HepG2 (cell line): Measurements from ENCODE around the gene NUDT19. TPM values are rescaled to one million over a fixed set of nuclear protein-coding genes. Genes with fewer than 3 reads are reported as not detected.
"Not testable (repeated sequence)": the region's sequence is repeated elsewhere in the genome, so short reads cannot be mapped to it uniquely, and the experiment has no call there.

Experiments
- ATAC-seq: fragments of 200-7000 bp; cut with Tn5 transposase; 3 replicates; pipeline ENCODE4 v1.9.1; 2020; ENCODE audit warnings: mild to moderate bottlenecking, moderate library complexity
- BruUV-seq: library from RNA; stranded (reverse); fragments of 400-500 nt; replicated peaks from 2 replicates; lab custom pipeline; 2021; lab: Mats Ljungman, UMichigan
- CTCF ChIA-PET: fragments of 300-600 bp; formaldehyde crosslinking; extraction: SDS; loops from one replicate; lab custom pipeline; 2021; ENCODE audit warnings: low total read pairs, inconsistent platforms, low intra/inter-chr PET ratio; lab: Yijun Ruan, JAX
- POLR2A ChIA-PET: fragments of 350-600 bp; sonication (Branson Sonifier 250); formaldehyde crosslinking; loops from one replicate; lab custom pipeline; 2020; ENCODE audit warnings: antibody characterized with exemption, inconsistent platforms; lab: Yijun Ruan, JAX
- DNase-seq: peaks from one replicate; pipeline ENCODE4 v3.0.0-alpha.2; 2015; ENCODE audit warnings: low spot score
- FAIRE-seq: peaks from 3 replicates; lab custom pipeline; 2011; peaks lifted over from hg19 to GRCh38; lab: Jason Lieb, UNC
- H2AFZ ChIP-seq: one replicate; pipeline ENCODE4 v1.6.1; 2011; ENCODE audit warnings: low read length, inconsistent platforms
- H3K27ac ChIP-seq: fragments of 300-600 bp; 3 replicates; pipeline ENCODE4 v1.8.0; 2011; ENCODE audit warnings: mixed run types, mild to moderate bottlenecking, mixed read lengths, low read length, inconsistent platforms; ENCODE audit not compliant: insufficient read depth; ENCODE audit errors: extremely low read length
- H3K27me3 ChIP-seq, 2 experiments: fragments of 200-600 bp in 1 of 2; 2 replicates in 1 of 2; 3 replicates in 1 of 2; pipeline versions ENCODE4 v1.6.0 to v1.8.0; 2011; ENCODE audit warnings: low read length in 2 of 2, mild to moderate bottlenecking in 2 of 2, moderate library complexity in 2 of 2, inconsistent platforms in 1 of 2; ENCODE audit not compliant: insufficient read depth in 2 of 2, control insufficient read depth in 1 of 2
- H3K36me3 ChIP-seq, 2 experiments: fragments of 200-600 bp in 1 of 2; replicated peaks in 1 of 2; 2 replicates in 1 of 2; 3 replicates in 1 of 2; pipeline versions ENCODE4 v1.5.1 to v1.8.0; 2011; ENCODE audit warnings: low read length in 2 of 2, inconsistent platforms in 1 of 2; ENCODE audit not compliant: insufficient read depth in 2 of 2, control insufficient read depth in 1 of 2
- H3K4me1 ChIP-seq: 2 replicates; pipeline ENCODE4 v1.5.1; 2012; ENCODE audit warnings: low read length, inconsistent platforms; ENCODE audit not compliant: insufficient read depth
- H3K4me2 ChIP-seq: 2 replicates; pipeline ENCODE4 v1.6.0; 2011; ENCODE audit warnings: low read depth, low read length, inconsistent platforms
- H3K4me3 ChIP-seq, 3 experiments: fragments of 200-600 bp in 1 of 3; sonication (generic), shearing (Covaris generic) in 1 of 3; replicated peaks in 1 of 3; 2 replicates each; pipeline ENCODE4 v1.5.1; 2011 to 2016; ENCODE audit warnings: low read length in 3 of 3, inconsistent platforms in 2 of 3, low read depth in 2 of 3, mild to moderate bottlenecking in 2 of 3, control low read depth in 1 of 3, mixed read lengths in 1 of 3; ENCODE audit not compliant: insufficient read depth in 1 of 3
- H3K79me2 ChIP-seq: one replicate; pipeline ENCODE4 v1.6.1; 2011; ENCODE audit warnings: low read length, inconsistent platforms; ENCODE audit not compliant: insufficient read depth
- H3K9ac ChIP-seq: 2 replicates; pipeline ENCODE4 v1.6.0; 2011; ENCODE audit warnings: mild to moderate bottlenecking, low read depth, low read length, inconsistent platforms; ENCODE audit not compliant: insufficient read depth
- H3K9me3 ChIP-seq: 2 replicates; pipeline ENCODE4 v1.5.1; 2012; ENCODE audit warnings: mild to moderate bottlenecking, low read length
- H4K20me1 ChIP-seq: 2 replicates; pipeline ENCODE4 v1.6.0; 2011; ENCODE audit warnings: inconsistent platforms, mild to moderate bottlenecking, low read length, moderate library complexity; ENCODE audit not compliant: insufficient read depth
- ELK4 ChIP-seq: sonication (generic); formaldehyde crosslinking; IDR thresholded peaks from 2 replicates; pipeline ENCODE4 v1.9.0; 2021; ENCODE audit warnings: missing genetic modification reagents, borderline replicate concordance
- FOXK1 ChIP-seq: sonication (generic); formaldehyde crosslinking; IDR thresholded peaks from 2 replicates; pipeline ENCODE4 v1.4.0; 2020; ENCODE audit warnings: low read depth, missing genetic modification reagents, borderline replicate concordance
- NCOA1 ChIP-seq: sonication (generic); formaldehyde crosslinking; IDR thresholded peaks from 2 replicates; pipeline ENCODE4 v1.9.0; 2021; ENCODE audit warnings: missing genetic modification reagents
- NR2C2 ChIP-seq: sonication (generic); formaldehyde crosslinking; IDR thresholded peaks from 2 replicates; pipeline ENCODE4 v1.4.0; 2020; ENCODE audit warnings: missing genetic modification reagents, mild to moderate bottlenecking, moderate library complexity, borderline replicate concordance
- POLR2G ChIP-seq: fragments of 200-400 bp; formaldehyde crosslinking; IDR thresholded peaks from 2 replicates; pipeline ENCODE4 v1.6.1; 2018; ENCODE audit warnings: mild to moderate bottlenecking, low read depth, low read length, moderate library complexity
- SMAD1 ChIP-seq: sonication (generic); formaldehyde crosslinking; IDR thresholded peaks from 2 replicates; pipeline ENCODE4 v1.4.0; 2020; ENCODE audit warnings: missing genetic modification reagents, low read depth, mild to moderate bottlenecking, borderline replicate concordance
- SSRP1 ChIP-seq: IDR thresholded peaks from 2 replicates; pipeline ENCODE4 v1.6.1; 2016; ENCODE audit warnings: control low read depth
- ZMAT3 ChIP-seq: sonication (generic); formaldehyde crosslinking; conservative IDR thresholded peaks from 2 replicates; pipeline ENCODE4 v1.7.0; 2021; ENCODE audit warnings: missing genetic modification reagents
- WGBS: methylation state at CpG from one replicate; pipeline ENCODE4 v1.1.6; 2017; ENCODE audit warnings: low lambda C conversion rate; 5-methylcytosine and 5-hydroxymethylcytosine counted together
- in situ Hi-C: cut with HindIII; loops from 2 replicates; pipeline ENCODE4 v1.10.0; 2017; ENCODE audit warnings: low pct_unique_long_range_greater_than_20kb; ENCODE audit not compliant: extremely low pct_ligation_motif_present
- intact Hi-C: fragments of 100-400 bp; cut with micrococcal nuclease; formaldehyde crosslinking; loops from one replicate; pipeline ENCODE4 v1.10.0; 2022; ENCODE audit not compliant: unreplicated experiment
- polyA plus RNA-seq, 8 experiments: library from polyadenylated mRNA; depleted of rRNA in 3 of 8; stranded (reverse) in 7 of 8; unstranded in 1 of 8; fragments of >200 nt; fragmentation: Illumina TruSeq in 4 of 8; extraction: Trizol in 4 of 8; gene quantifications; 2 replicates each; pipeline versions ENCODE4 v1.2.1 to v1.2.3, GENCODE V29; 2011 to 2016; ENCODE audit warnings: low read depth in 4 of 8, missing spikeins in 1 of 8, mixed read lengths in 1 of 8; ENCODE audit not compliant: insufficient read depth in 1 of 8
- total RNA-seq, 5 experiments: library from RNA; depleted of rRNA; stranded (reverse); fragments of >200 nt; fragmentation: Illumina TruSeq; extraction: Trizol; gene quantifications; 2 replicates each; pipeline ENCODE4 v1.2.3, GENCODE V29; 2016; ENCODE audit warnings: low read depth in 1 of 5
- TF ChIP-seq, protein P1 (sequence below): sonication (generic); formaldehyde crosslinking; IDR thresholded peaks from 2 replicates; pipeline ENCODE4 v1.5.0; 2020; ENCODE audit warnings: missing genetic modification reagents, mild to moderate bottlenecking, borderline replicate concordance
- TF ChIP-seq, protein P2 (sequence below): sonication (generic); formaldehyde crosslinking; IDR thresholded peaks from 2 replicates; pipeline ENCODE4 v1.4.0; 2020; ENCODE audit warnings: mild to moderate bottlenecking, low read depth, missing genetic modification reagents
- TF ChIP-seq, protein P3 (sequence below): sonication (generic); formaldehyde crosslinking; IDR thresholded peaks from 2 replicates; pipeline ENCODE4; 2020; ENCODE audit warnings: missing genetic modification reagents, mild to moderate bottlenecking, borderline replicate concordance
- TF ChIP-seq, protein P4 (sequence below): IDR thresholded peaks from 2 replicates; pipeline ENCODE4 v1.6.1; 2018; ENCODE audit warnings: missing genetic modification reagents

Gene NUDT19
- total and polyA plus RNA-seq, 2 of the 13 experiments (the other 11 are each of a cell fraction or from before 2014, with no cell fraction given) = 3.1 to 3.6 TPM

- Histone ChIP-seq H3K4me3 (no peak overlapping the region), H3K4me1 (no peaks in the 10 kb centered on the region), H3K79me2 (no peaks in the 10 kb centered on the region), H3K27ac (no peak overlapping the region), H3K36me3 (peaks cover 2 to 15% of the 10 kb centered on the region in 2 experiments; a peak in 1 of 5 replicates), H2AFZ (no peak overlapping the region), H3K4me2 (no peak overlapping the region), H3K27me3 (no peaks in the 10 kb centered on the region), H3K9ac (no peak overlapping the region), H3K9me3 (no peaks in the 10 kb centered on the region), H4K20me1 (peaks cover 9% of the 10 kb centered on the region; the same call in 1 of the 2 replicates)
- CTCF ChIA-PET = no interaction called here
- POLR2A ChIA-PET = no interaction called here
- no peak for TF ChIP-seq NCOA1 (CRISPR knock-in tag)
- no peak for TF ChIP-seq SSRP1 (CRISPR knock-in tag)
- TF ChIP-seq SMAD1 (CRISPR knock-in tag) = no peak
- no peak for TF ChIP-seq ZMAT3 (CRISPR knock-in tag)
- TF ChIP-seq, protein P1, sequence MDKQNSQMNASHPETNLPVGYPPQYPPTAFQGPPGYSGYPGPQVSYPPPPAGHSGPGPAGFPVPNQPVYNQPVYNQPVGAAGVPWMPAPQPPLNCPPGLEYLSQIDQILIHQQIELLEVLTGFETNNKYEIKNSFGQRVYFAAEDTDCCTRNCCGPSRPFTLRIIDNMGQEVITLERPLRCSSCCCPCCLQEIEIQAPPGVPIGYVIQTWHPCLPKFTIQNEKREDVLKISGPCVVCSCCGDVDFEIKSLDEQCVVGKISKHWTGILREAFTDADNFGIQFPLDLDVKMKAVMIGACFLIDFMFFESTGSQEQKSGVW (CRISPR knock-in tag) = no peak
- no peak for TF ChIP-seq POLR2G
- TF ChIP-seq NR2C2 (CRISPR knock-in tag) = no peak
- TF ChIP-seq, protein P2, sequence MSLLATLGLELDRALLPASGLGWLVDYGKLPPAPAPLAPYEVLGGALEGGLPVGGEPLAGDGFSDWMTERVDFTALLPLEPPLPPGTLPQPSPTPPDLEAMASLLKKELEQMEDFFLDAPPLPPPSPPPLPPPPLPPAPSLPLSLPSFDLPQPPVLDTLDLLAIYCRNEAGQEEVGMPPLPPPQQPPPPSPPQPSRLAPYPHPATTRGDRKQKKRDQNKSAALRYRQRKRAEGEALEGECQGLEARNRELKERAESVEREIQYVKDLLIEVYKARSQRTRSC (CRISPR knock-in tag) = no peak
- no peak for TF ChIP-seq FOXK1 (CRISPR knock-in tag)
- TF ChIP-seq ELK4 = no peak
- TF ChIP-seq, protein P3, sequence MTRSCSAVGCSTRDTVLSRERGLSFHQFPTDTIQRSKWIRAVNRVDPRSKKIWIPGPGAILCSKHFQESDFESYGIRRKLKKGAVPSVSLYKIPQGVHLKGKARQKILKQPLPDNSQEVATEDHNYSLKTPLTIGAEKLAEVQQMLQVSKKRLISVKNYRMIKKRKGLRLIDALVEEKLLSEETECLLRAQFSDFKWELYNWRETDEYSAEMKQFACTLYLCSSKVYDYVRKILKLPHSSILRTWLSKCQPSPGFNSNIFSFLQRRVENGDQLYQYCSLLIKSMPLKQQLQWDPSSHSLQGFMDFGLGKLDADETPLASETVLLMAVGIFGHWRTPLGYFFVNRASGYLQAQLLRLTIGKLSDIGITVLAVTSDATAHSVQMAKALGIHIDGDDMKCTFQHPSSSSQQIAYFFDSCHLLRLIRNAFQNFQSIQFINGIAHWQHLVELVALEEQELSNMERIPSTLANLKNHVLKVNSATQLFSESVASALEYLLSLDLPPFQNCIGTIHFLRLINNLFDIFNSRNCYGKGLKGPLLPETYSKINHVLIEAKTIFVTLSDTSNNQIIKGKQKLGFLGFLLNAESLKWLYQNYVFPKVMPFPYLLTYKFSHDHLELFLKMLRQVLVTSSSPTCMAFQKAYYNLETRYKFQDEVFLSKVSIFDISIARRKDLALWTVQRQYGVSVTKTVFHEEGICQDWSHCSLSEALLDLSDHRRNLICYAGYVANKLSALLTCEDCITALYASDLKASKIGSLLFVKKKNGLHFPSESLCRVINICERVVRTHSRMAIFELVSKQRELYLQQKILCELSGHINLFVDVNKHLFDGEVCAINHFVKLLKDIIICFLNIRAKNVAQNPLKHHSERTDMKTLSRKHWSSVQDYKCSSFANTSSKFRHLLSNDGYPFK (CRISPR knock-in tag) = no peak
- TF ChIP-seq, protein P4, sequence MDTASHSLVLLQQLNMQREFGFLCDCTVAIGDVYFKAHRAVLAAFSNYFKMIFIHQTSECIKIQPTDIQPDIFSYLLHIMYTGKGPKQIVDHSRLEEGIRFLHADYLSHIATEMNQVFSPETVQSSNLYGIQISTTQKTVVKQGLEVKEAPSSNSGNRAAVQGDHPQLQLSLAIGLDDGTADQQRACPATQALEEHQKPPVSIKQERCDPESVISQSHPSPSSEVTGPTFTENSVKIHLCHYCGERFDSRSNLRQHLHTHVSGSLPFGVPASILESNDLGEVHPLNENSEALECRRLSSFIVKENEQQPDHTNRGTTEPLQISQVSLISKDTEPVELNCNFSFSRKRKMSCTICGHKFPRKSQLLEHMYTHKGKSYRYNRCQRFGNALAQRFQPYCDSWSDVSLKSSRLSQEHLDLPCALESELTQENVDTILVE = no peak
- no TSS peak for BruUV-seq
- no peak for FAIRE-seq
- ATAC-seq = no peak
- WGBS = 96% methylated on average over 6 of the region's 6 CpGs
- in situ Hi-C loops = no loop called here
- no peak for DNase-seq
- intact Hi-C loops = no loop called here
Observed at GRCh38 chr19:32711747-32712146, 20.1 kb downstream of the NUDT19 start.

GRCh38 chr19:32716203-32716602, 24.6 kb downstream of the NUDT19 start:
- 93% methylated on average over 7 of the region's 7 CpGs for WGBS
- H3K27ac ChIP-seq, H3K27me3 ChIP-seq, BruUV-seq, H3K9me3 ChIP-seq, H3K9ac ChIP-seq, H3K4me1 ChIP-seq, H2AFZ ChIP-seq, H3K4me2 ChIP-seq, intact Hi-C loops, H4K20me1 ChIP-seq, CTCF ChIA-PET, DNase-seq, ATAC-seq, FAIRE-seq, H3K79me2 ChIP-seq, in situ Hi-C loops, H3K4me3 ChIP-seq, POLR2A ChIA-PET: not testable (repeated sequence)
- 0 out of 5 replicates have a peak, but pooled peaks cover 0 to 11% of the 10 kb centered on the region in 2 experiments for H3K36me3 ChIP-seq
